IMR-90 (cell line): ENCODE data around the gene C5. TPM values are rescaled to one million over a fixed set of nuclear protein-coding genes. Genes with fewer than 3 reads are reported as not detected.

Source experiments
- ATAC-seq: fragments of 200-7000 bp; cut with Tn5 transposase; 2 replicates; pipeline ENCODE4 v1.9.1; 2020; ENCODE audit warnings: low read depth, mild to moderate bottlenecking, moderate library complexity
- BruUV-seq: library from RNA; stranded (reverse); fragments of 400-500 nt; replicated peaks from 2 replicates; lab custom pipeline; 2021; lab: Mats Ljungman, UMichigan
- CTCF ChIA-PET: fragments of 300-600 bp; formaldehyde crosslinking; extraction: SDS; loops from one replicate; lab custom pipeline; 2021; ENCODE audit warnings: antibody characterized with exemption; lab: Yijun Ruan, JAX
- POLR2A ChIA-PET: fragments of 300-600 bp; sonication (Branson Sonifier 250); formaldehyde crosslinking; loops from one replicate; lab custom pipeline; 2022; ENCODE audit warnings: antibody characterized with exemption; ENCODE audit not compliant: unreplicated experiment; lab: Charles Lee
- DNase-seq: peaks from one replicate; pipeline ENCODE4 v3.0.0; 2013
- H2AFZ ChIP-seq: replicated peaks from 2 replicates; pipeline ENCODE3; 2013; ENCODE audit warnings: low read length, mild to moderate bottlenecking; ENCODE audit not compliant: poor library complexity
- H2AK5ac ChIP-seq: 2 replicates; pipeline ENCODE4 v1.6.1; 2013; ENCODE audit warnings: low read depth, low read length, inconsistent platforms
- H2AK9ac ChIP-seq: replicated peaks from 2 replicates; pipeline ENCODE3; 2013; ENCODE audit warnings: mild to moderate bottlenecking, low read depth, low read length, moderate library complexity; ENCODE audit not compliant: poor library complexity
- H2BK120ac ChIP-seq: 2 replicates; pipeline ENCODE4 v1.6.1; 2013; ENCODE audit warnings: low read depth, low read length, inconsistent platforms
- H2BK15ac ChIP-seq: 3 replicates; pipeline ENCODE4 v1.6.1; 2013; ENCODE audit warnings: low read depth, low read length, inconsistent platforms
- H2BK20ac ChIP-seq: 2 replicates; pipeline ENCODE4 v1.6.1; 2013; ENCODE audit warnings: low read depth, mild to moderate bottlenecking, inconsistent platforms, low read length, moderate library complexity
- H2BK5ac ChIP-seq: 2 replicates; pipeline ENCODE4 v1.6.1; 2013; ENCODE audit warnings: mild to moderate bottlenecking, low read depth, low read length, inconsistent platforms; ENCODE audit not compliant: poor library complexity, severe bottlenecking
- H3K14ac ChIP-seq: replicated peaks from 2 replicates; pipeline ENCODE4 v1.6.1; 2013; ENCODE audit warnings: low read depth, low read length, inconsistent platforms
- H3K18ac ChIP-seq: 2 replicates; pipeline ENCODE4 v1.6.1; 2013; ENCODE audit warnings: low read depth, low read length, control low read depth
- H3K23ac ChIP-seq: 2 replicates; pipeline ENCODE4 v1.6.1; 2013; ENCODE audit warnings: low read depth, low read length, inconsistent platforms
- H3K27ac ChIP-seq: 2 replicates; pipeline ENCODE4 v1.5.1; 2013; ENCODE audit warnings: mild to moderate bottlenecking, control low read depth, low read length; ENCODE audit not compliant: insufficient read depth
- H3K27me3 ChIP-seq: 2 replicates; pipeline ENCODE4 v1.6.1; 2013; ENCODE audit warnings: low read length; ENCODE audit not compliant: control insufficient read depth, insufficient read depth
- H3K36me3 ChIP-seq: 2 replicates; pipeline ENCODE4 v1.6.1; 2013; ENCODE audit warnings: low read length, mixed read lengths; ENCODE audit not compliant: control insufficient read depth, insufficient read depth
- H3K4ac ChIP-seq: 2 replicates; pipeline ENCODE4 v1.6.1; 2013; ENCODE audit warnings: low read depth, low read length, inconsistent platforms
- H3K4me1 ChIP-seq: 2 replicates; pipeline ENCODE4 v1.6.1; 2013; ENCODE audit warnings: low read length, mixed read lengths; ENCODE audit not compliant: control insufficient read depth, insufficient read depth
- H3K4me2 ChIP-seq: 2 replicates; pipeline ENCODE4 v1.6.1; 2013; ENCODE audit warnings: low read depth, mild to moderate bottlenecking, control low read depth, low read length, moderate library complexity
- H3K4me3 ChIP-seq: 2 replicates; pipeline ENCODE4 v1.5.1; 2013; ENCODE audit warnings: low read depth, mild to moderate bottlenecking, control low read depth, low read length, moderate library complexity; ENCODE audit not compliant: insufficient read depth
- H3K56ac ChIP-seq: 2 replicates; pipeline ENCODE4 v1.6.1; 2013; ENCODE audit warnings: low read length, inconsistent platforms; ENCODE audit not compliant: insufficient read depth; ENCODE audit errors: extremely low read depth
- H3K79me1 ChIP-seq, 2 experiments: 2 replicates each; pipeline ENCODE4 v1.6.1; 2013; ENCODE audit warnings: low read length in 2 of 2, inconsistent platforms in 1 of 2, low read depth in 1 of 2
- H3K9ac ChIP-seq: 2 replicates; pipeline ENCODE4 v1.6.1; 2013; ENCODE audit warnings: low read depth, low read length, control low read depth
- H3K9me1 ChIP-seq: 2 replicates; pipeline ENCODE4 v1.6.1; 2013; ENCODE audit warnings: low read length, inconsistent platforms; ENCODE audit not compliant: insufficient read depth
- H3K9me3 ChIP-seq: 2 replicates; pipeline ENCODE4 v1.6.1; 2013; ENCODE audit warnings: low read length; ENCODE audit not compliant: control insufficient read depth, insufficient read depth
- H4K20me1 ChIP-seq: 2 replicates; pipeline ENCODE4 v1.6.1; 2013; ENCODE audit warnings: low read length, inconsistent platforms; ENCODE audit not compliant: insufficient read depth
- H4K5ac ChIP-seq: 2 replicates; pipeline ENCODE4 v1.6.1; 2013; ENCODE audit warnings: mild to moderate bottlenecking, low read depth, low read length, control low read depth
- H4K8ac ChIP-seq, 2 experiments: 2 replicates each; pipeline ENCODE4 v1.6.1; 2013; ENCODE audit warnings: low read depth in 2 of 2, low read length in 2 of 2, control low read depth in 1 of 2, inconsistent platforms in 1 of 2
- H4K91ac ChIP-seq: 2 replicates; pipeline ENCODE4 v1.6.1; 2013; ENCODE audit warnings: low read depth, low read length, inconsistent platforms; ENCODE audit not compliant: insufficient read depth
- BHLHE40 ChIP-seq: fragments of 150-350 bp; IDR thresholded peaks from 2 replicates; pipeline ENCODE4 v1.6.1; 2016; ENCODE audit warnings: mild to moderate bottlenecking, low read depth, low read length
- CHD1 ChIP-seq: IDR thresholded peaks from 2 replicates; pipeline ENCODE4 v1.6.1; 2012; ENCODE audit warnings: low read depth, low read length, improper control_type of control experiment
- FOS ChIP-seq: fragments of 150-350 bp; IDR thresholded peaks from 2 replicates; pipeline ENCODE4 v1.6.1; 2016; ENCODE audit warnings: low read depth, low read length
- RAD21 ChIP-seq: IDR thresholded peaks from 2 replicates; pipeline ENCODE4 v1.6.1; 2012; ENCODE audit warnings: low read length, improper control_type of control experiment
- RCOR1 ChIP-seq: IDR thresholded peaks from 2 replicates; pipeline ENCODE4 v1.6.1; 2012; ENCODE audit warnings: mild to moderate bottlenecking, low read length, improper control_type of control experiment; ENCODE audit not compliant: insufficient replicate concordance
- WGBS, 2 experiments: methylation state at CpG; one replicate each; pipeline versions ENCODE4 v1.1.5 to v1.1.7; 2013; ENCODE audit warnings: missing lambda C conversion rate in 2 of 2; ENCODE audit not compliant: insufficient read length in 1 of 2; ENCODE audit errors: extremely low coverage in 2 of 2; 5-methylcytosine and 5-hydroxymethylcytosine counted together
- dilution Hi-C: fragments of 300-500 bp; cut with HindIII; formaldehyde crosslinking; loops from one replicate; pipeline ENCODE4 v1.14.3; 2018; ENCODE audit warnings: low sequenced_read_pairs; ENCODE audit not compliant: unreplicated experiment
- in situ Hi-C: fragments of 300-500 bp; cut with MboI; formaldehyde crosslinking; loops from 3 replicates; pipeline ENCODE4 v1.14.3; 2019; ENCODE audit warnings: low sequenced_read_pairs, inconsistent platforms, mixed read lengths
- intact Hi-C: fragments of 100-400 bp; cut with micrococcal nuclease; formaldehyde crosslinking; loops from 2 replicates; pipeline ENCODE4 v1.10.0; 2022
- polyA plus RNA-seq, 3 experiments: library from polyadenylated mRNA; depleted of rRNA; stranded (reverse); fragments of >200 nt; gene quantifications; 2 replicates each; pipeline ENCODE4 v1.2.3, GENCODE V29; 2012; ENCODE audit warnings: low replicate concordance in 1 of 3
- total RNA-seq: library from RNA; depleted of rRNA; stranded (reverse); fragments of >200 nt; gene quantifications from 2 replicates; pipeline ENCODE4 v1.2.3, GENCODE V29; 2012

C5 gene
- total and polyA plus RNA-seq, 2 of the 4 experiments (the other 2 are of a cell fraction) = 1.5 to 2.3 TPM

DNA sequence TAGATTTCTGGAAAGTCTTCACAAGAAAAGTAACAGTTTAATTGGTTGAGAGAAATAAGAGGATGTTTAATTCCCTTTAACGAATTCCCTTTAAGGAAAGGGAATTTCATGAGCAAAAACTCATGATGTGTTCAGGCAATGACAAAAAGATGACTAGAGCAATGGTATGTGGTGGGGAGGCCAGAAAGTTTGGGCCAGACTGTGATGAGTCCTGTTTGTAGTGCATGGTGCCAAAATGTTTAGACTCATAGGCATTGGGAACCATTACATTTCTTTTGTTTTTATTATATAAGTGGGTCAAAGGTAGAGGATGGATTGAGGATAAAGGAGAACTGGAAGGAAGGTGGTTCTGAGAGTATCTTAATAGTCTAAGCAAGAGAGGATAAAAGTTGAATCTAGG is 35.6 kb upstream of the C5 start:
- Histone ChIP-seq H4K5ac (no peak overlapping the region), H3K18ac (no peak overlapping the region), H2BK5ac (no peak overlapping the region), H4K8ac (no peak overlapping the region), H3K36me3 (no peaks in the 10 kb centered on the region), H2AK5ac (no peak overlapping the region), H2AK9ac (no peak overlapping the region), H2AFZ (no peak overlapping the region), H3K9me1 (no peaks in the 10 kb centered on the region), H3K9me3 (no peaks in the 10 kb centered on the region), H3K27ac (no peak overlapping the region), H3K14ac (no peak overlapping the region), H3K4me3 (no peak overlapping the region), H3K27me3 (no peaks in the 10 kb centered on the region), H3K56ac (no peak overlapping the region), H4K91ac (no peak overlapping the region), H4K20me1 (no peaks in the 10 kb centered on the region), H3K4ac (no peak overlapping the region), H2BK120ac (no peak overlapping the region), H3K9ac (no peak overlapping the region), H2BK20ac (no peak overlapping the region), H3K79me1 (no peaks in the 10 kb centered on the region), H3K4me2 (no peak overlapping the region), H3K4me1 (peaks cover 2% of the 10 kb centered on the region; the same call in 1 of the 2 replicates), H2BK15ac (no peak overlapping the region), H3K23ac (no peak overlapping the region)
- intact Hi-C loops (no loop called here), dilution Hi-C loops (no loop called here), in situ Hi-C loops (no loop called here)
- CTCF ChIA-PET = no interaction called here
- WGBS, 2 experiments = 100% methylated on average over 1 of the region's 1 CpG; no CpG with 5 or more reads in 1 of the 2 experiments
- TF ChIP-seq RAD21 = no peak
- TF ChIP-seq RCOR1 = no peak
- TF ChIP-seq BHLHE40 = no peak
- TF ChIP-seq FOS = no peak
- TF ChIP-seq CHD1 = no peak
- DNase-seq (peak; percentile 61), ATAC-seq (no peak)
- POLR2A ChIA-PET = no interaction called here
- BruUV-seq = no TSS peak
